ENCODE data around the gene ZCCHC7. TPM values are rescaled to one million over a fixed set of nuclear protein-coding genes. Genes with fewer than 3 reads are reported as not detected.

ZCCHC7 gene
- polyA plus RNA-seq, 3 donors = 20.3 to 28.3 (median 21.8) TPM

DNA sequence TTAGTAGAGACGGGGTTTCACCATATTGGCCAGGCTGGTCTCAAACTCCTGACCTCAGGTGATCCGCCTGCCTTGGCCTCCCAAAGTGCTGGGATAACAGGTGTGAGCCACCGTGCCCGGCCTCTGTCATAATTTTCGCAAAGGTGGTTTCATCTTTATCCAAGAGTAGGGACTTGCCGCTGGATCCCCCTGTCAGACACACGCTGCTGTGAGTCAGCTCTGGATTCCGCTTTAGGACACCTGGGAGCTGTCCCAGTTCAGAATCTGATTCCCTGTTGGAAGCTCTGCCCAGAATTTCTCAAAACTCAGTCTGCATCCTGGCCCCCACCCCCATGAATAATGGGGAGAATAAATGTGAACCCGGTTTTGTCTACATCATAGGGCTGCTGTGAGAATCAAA lies 284.2 kb downstream of the ZCCHC7 start:
- DNase-seq (ENCODE audit: extremely low read depth in 1 of 11, low read depth in 9 of 11, low spot score in 4 of 11) = no peak

DNA sequence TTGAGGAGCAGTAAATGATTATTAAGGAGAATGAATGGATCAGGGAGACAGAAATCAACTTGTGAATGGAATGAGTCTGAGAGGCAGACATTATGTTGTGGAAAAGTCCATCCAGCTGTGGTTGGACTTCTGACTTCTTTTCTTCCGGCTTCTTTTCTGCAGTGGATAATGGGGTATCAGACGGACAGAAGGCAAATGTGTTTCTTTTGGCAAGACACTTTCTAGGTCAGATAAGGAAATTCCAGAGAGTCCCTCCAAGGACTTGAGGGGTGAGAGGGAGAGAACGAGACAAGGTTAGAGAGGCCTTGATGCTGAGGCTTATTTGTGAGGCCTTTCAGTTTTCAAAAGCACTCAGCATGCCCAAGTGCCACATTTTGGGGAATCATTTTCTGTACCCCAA lies 285.0 kb downstream of the ZCCHC7 start:
- no peak for DNase-seq (ENCODE audit: extremely low read depth in 1 of 11, low read depth in 9 of 11, low spot score in 4 of 11)

DNA sequence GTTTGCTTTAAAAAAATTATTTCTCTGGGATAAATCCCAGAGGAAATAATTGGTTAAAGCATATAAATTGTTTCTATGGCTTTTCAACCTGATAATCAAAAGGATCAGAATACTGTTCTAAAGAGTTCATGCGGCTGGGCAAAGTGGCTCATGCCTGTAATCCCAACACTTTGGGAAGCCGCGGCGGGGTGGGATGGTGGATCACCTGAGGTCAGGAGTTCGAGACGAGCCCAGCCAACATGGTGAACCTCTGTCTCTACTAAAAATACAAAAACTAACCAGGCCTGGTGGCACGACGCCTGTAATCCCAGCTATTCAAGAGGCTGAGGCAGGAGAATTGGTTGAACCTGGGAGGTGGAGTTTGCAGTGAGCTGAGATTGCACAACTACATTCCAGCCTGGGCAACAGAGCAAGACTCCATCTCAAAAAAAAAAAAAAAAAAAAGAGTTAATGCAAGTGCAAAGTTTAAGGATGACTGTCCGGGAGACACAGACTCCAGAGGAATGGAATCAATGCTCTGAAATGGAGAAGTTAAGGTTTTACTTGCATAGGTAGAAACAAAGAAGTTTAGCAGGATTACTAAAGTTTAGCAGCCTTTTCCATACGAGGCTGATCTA lies 285.5 kb downstream of the ZCCHC7 start:
- no peak for DNase-seq (ENCODE audit: extremely low read depth in 1 of 11, low read depth in 9 of 11, low spot score in 4 of 11)

DNA sequence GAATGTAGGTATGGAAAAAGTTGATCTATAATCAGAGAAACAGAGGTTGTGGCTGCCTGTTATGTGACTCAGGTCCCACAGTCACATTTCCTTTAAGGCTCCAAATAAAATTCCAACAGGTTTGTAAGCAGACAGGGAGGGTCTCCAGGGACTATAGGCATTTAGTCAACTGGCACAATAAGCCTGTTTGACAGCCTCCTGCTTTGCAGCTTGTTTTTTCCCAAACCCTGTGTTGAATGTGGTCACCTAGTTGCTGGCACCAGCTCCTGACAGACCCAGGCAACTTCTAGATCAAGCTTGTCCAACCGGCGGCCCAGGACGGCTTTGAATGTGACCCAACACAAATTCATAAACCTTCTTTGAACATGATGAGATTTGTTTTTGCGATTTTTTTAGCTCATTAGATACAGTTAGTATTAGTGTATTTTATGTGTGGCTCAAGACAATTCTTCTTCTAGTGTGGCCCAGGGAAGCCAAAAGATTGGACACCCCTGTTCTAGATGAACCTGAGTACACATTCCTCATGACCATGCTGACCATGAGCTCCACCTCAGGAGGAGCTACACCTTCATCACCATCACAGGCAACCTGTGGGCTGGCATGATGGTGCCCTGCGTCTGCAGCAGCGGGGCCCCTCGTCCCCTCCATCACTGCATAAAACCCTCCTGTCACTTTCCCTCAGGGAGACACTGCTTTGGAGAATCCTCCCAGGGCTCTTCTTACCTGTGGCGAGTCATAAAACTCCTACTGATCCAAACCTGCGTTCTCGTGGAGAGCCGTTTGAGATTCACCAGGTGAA lies 286.4 kb downstream of the ZCCHC7 start:
- no peak for DNase-seq (ENCODE audit: extremely low read depth in 1 of 11, low read depth in 9 of 11, low spot score in 4 of 11)

DNA sequence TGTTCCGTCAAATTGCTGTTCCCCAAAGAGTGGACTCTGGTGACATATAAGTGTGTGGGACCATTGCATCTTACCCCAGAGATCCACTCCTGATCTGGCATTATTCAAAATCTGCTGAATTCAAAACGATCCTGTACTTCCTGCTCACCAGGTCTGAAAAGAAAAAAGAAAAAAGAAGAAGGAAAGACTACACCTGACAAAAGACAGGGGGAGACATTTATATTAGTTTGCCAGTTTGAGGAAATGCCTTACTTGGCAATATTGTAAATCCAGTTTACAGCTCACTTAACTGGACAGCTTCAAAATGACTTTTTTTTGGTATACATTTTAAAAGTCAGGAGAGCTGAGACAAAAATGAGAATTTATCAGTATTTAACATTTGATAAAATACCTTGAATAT lies 287.1 kb downstream of the ZCCHC7 start:
- no peak for DNase-seq (ENCODE audit: extremely low read depth in 1 of 11, low read depth in 9 of 11, low spot score in 4 of 11)

Other genes starting within 250 kb of the ZCCHC7 start
- under 1 TPM; 0.09 to 0.22 (median 0.17) TPM for gene PAX5, start 86.3 kb upstream of the ZCCHC7 start, polyA plus RNA-seq (ENCODE audit: insufficient read length in 3 of 3)

Measured in renal cortex interstitium (tissue), 11 donors.